Nephron (organoid): Measurements from ENCODE around the gene OR56A5.
"Not testable (repeated sequence)": the region's sequence is repeated elsewhere in the genome, so short reads cannot be mapped to it uniquely, and the experiment has no call there.

Source experiments
- H3K27ac Mint-ChIP-seq, 3 experiments: 2 replicates each; pipeline ENCODE4 v1.8.0; 2020; ENCODE audit warnings: mixed read lengths in 3 of 3, mild to moderate bottlenecking in 2 of 3, moderate library complexity in 1 of 3
- H3K27me3 Mint-ChIP-seq: 2 replicates; pipeline ENCODE4 v1.8.0; 2021; ENCODE audit warnings: low read depth, mild to moderate bottlenecking, moderate library complexity, mixed read lengths
- H3K36me3 Mint-ChIP-seq: 2 replicates; pipeline ENCODE4 v1.8.0; 2020; ENCODE audit warnings: low read depth, mixed read lengths
- H3K4me1 Mint-ChIP-seq: 2 replicates; pipeline ENCODE4 v1.8.0; 2020; ENCODE audit warnings: mixed read lengths
- H3K4me3 Mint-ChIP-seq, 3 experiments: 2 replicates each; pipeline ENCODE4 v1.8.0; 2020; ENCODE audit warnings: mild to moderate bottlenecking in 3 of 3, mixed read lengths in 3 of 3, moderate library complexity in 2 of 3
- H3K9me3 Mint-ChIP-seq: 2 replicates; pipeline ENCODE4 v1.8.0; 2020; ENCODE audit warnings: mixed read lengths
- TF ChIP-seq, protein P1 (sequence below), 3 experiments: fragments of 200-600 bp; sonication (generic); IDR thresholded peaks; one replicate each; pipeline ENCODE4 v1.5.0; 2021; ENCODE audit warnings: antibody characterized with exemption in 3 of 3; ENCODE audit not compliant: unreplicated experiment in 3 of 3

Gene OR56A5

DNA sequence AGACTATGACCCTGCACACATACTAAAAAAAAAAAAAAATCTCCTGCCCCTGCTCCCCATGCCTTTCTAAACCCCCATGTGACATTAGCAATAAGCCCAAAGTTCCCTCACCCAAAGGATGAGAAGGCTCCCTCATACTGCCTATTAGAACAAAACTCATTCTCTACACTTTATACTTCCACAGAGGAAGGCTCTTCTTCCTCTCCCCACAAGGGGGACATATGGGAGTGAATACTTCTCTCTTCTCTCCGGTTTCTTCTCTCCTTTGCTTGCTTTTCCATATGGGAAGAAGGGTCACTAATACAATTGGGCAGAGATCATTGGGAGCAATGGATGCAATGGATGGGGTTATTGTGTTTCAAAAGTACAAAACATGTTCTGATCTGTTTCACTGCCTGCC is 15.1 kb upstream of the OR56A5 start:
- Mint-ChIP-seq H3K27ac (no peak overlapping the region), H3K27me3 (no peaks in the 10 kb centered on the region), H3K4me1 (no peaks in the 10 kb centered on the region), H3K36me3 (no peaks in the 10 kb centered on the region), H3K9me3 (peaks cover 10% of the 10 kb centered on the region), H3K4me3 (no peak overlapping the region)
- TF ChIP-seq, protein P1, sequence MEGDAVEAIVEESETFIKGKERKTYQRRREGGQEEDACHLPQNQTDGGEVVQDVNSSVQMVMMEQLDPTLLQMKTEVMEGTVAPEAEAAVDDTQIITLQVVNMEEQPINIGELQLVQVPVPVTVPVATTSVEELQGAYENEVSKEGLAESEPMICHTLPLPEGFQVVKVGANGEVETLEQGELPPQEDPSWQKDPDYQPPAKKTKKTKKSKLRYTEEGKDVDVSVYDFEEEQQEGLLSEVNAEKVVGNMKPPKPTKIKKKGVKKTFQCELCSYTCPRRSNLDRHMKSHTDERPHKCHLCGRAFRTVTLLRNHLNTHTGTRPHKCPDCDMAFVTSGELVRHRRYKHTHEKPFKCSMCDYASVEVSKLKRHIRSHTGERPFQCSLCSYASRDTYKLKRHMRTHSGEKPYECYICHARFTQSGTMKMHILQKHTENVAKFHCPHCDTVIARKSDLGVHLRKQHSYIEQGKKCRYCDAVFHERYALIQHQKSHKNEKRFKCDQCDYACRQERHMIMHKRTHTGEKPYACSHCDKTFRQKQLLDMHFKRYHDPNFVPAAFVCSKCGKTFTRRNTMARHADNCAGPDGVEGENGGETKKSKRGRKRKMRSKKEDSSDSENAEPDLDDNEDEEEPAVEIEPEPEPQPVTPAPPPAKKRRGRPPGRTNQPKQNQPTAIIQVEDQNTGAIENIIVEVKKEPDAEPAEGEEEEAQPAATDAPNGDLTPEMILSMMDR (IDR thresholded peaks at IDR 0.05; ENCODE audit: unreplicated experiment in 3 of 3), result no peak

DNA sequence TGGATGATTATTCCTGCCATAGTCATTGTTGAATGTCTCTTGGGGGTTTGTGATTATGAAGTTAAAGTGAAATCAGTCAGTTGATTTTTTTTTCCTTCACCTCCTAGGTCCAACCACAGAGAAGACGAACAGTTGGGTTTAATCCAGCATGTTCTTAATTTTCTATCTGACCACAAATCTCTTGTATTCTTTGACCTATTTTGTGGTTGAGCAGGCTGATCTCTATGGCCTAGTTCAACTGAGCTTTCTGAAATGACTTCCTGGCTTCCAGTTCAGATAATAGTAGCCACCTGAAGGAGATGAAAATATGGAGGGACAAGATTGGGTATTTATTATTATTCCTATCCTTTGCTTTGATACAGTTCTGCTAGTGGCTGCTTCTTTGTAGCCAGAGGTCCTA is 5.2 kb upstream of the OR56A5 start:
- Mint-ChIP-seq H3K27ac (no peak overlapping the region), H3K36me3 (no peaks in the 10 kb centered on the region), H3K4me1 (no peaks in the 10 kb centered on the region), H3K27me3 (no peaks in the 10 kb centered on the region), H3K9me3 (peaks cover 8% of the 10 kb centered on the region), H3K4me3 (no peak overlapping the region)
- TF ChIP-seq, protein P1 (IDR thresholded peaks at IDR 0.05; ENCODE audit: unreplicated experiment in 3 of 3), result no peak

- Mint-ChIP-seq H3K4me1 (no peaks in the 10 kb centered on the region), H3K9me3 (peaks cover 19% of the 10 kb centered on the region), H3K4me3 (no peak overlapping the region), H3K27ac (no peak overlapping the region), H3K36me3 (no peaks in the 10 kb centered on the region), H3K27me3 (no peaks in the 10 kb centered on the region)
- TF ChIP-seq, protein P1 (IDR thresholded peaks at IDR 0.05; ENCODE audit: unreplicated experiment in 3 of 3), result no peak
Measured at GRCh38 chr11:5967708-5968107, 586 bp downstream of the OR56A5 start.

- no peak overlapping the region for H3K27ac Mint-ChIP-seq
- TF ChIP-seq, protein P1 (IDR thresholded peaks at IDR 0.05; ENCODE audit: unreplicated experiment in 3 of 3), result no peak
- no peaks in the 10 kb centered on the region for H3K36me3 Mint-ChIP-seq
- H3K4me1 Mint-ChIP-seq, result no peaks in the 10 kb centered on the region
- no peaks in the 10 kb centered on the region for H3K27me3 Mint-ChIP-seq
- no peak overlapping the region for H3K4me3 Mint-ChIP-seq
- H3K9me3 Mint-ChIP-seq, result peaks cover 23% of the 10 kb centered on the region
Measured at GRCh38 chr11:5966958-5967357, 1.3 kb downstream of the OR56A5 start.

DNA sequence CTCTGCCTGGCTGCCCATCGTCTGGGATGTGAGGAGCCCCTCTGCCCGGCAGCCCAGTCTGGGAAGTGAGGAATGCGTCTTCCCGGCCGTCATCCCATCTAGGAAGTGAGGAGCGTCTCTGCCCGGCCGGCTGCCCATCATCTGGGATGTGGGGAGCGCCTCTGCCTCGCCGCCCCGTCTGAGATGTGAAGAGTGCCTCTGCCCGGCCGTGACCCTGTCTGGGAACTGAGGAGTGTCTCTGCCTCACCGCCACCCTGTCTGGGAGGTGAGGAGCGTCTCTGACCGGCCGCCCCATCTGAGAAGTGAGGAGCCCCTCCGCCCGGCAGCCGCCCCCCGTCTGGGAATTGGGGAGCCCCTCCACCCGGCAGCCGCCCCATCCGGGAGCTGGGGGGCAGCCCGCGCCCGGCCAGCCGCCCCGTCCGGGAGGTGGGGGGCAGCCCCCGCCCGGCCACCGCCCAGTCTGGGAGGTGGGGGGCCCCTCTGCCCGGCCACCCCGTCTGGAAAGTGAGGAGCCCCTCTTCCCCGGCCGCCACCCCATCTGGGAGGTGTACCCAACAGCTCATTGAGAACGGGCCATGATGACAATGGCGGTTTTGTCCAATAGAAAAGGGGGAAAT is 7.5 kb downstream of the OR56A5 start:
- not testable (repeated sequence) for H3K4me1 Mint-ChIP-seq, H3K27ac Mint-ChIP-seq, H3K27me3 Mint-ChIP-seq, H3K4me3 Mint-ChIP-seq, H3K36me3 Mint-ChIP-seq
- H3K9me3 Mint-ChIP-seq, result peaks cover 34% of the 10 kb centered on the region

GRCh38 chr11:5955586-5955985 is 12.7 kb downstream of the OR56A5 start:
- H3K27ac Mint-ChIP-seq, result no peak overlapping the region
- TF ChIP-seq, protein P1 (IDR thresholded peaks at IDR 0.05; ENCODE audit: unreplicated experiment in 3 of 3), result no peak
- peaks cover 7% of the 10 kb centered on the region for H3K9me3 Mint-ChIP-seq
- no peak overlapping the region for H3K4me3 Mint-ChIP-seq
- no peaks in the 10 kb centered on the region for H3K4me1 Mint-ChIP-seq
- H3K36me3 Mint-ChIP-seq, result no peaks in the 10 kb centered on the region
- H3K27me3 Mint-ChIP-seq, result no peaks in the 10 kb centered on the region
